PC-9 (cell line): ENCODE measurements around the gene XPA. TPM values are rescaled to one million over a fixed set of nuclear protein-coding genes. Genes with fewer than 3 reads are reported as not detected.

Experiments
- BruUV-seq: library from RNA; stranded (reverse); fragments of 400-500 nt; replicated peaks from 2 replicates; lab custom pipeline; 2021; lab: Mats Ljungman, UMichigan
- CTCF ChIA-PET: fragments of 300-600 bp; sonication (Branson Sonifier 250); formaldehyde crosslinking; loops from one replicate; lab custom pipeline; 2022; ENCODE audit warnings: antibody characterized with exemption; lab: Charles Lee
- POLR2A ChIA-PET: fragments of 300-600 bp; sonication (Branson Sonifier 250); formaldehyde crosslinking; loops from one replicate; lab custom pipeline; 2022; ENCODE audit warnings: antibody characterized with exemption; ENCODE audit not compliant: unreplicated experiment; lab: Charles Lee
- DNase-seq, 2 experiments: peaks; one replicate each; pipeline versions ENCODE4 v3.0.0 to v3.0.0-alpha.2; 2015 to 2022; ENCODE audit warnings: mixed read lengths in 1 of 2
- H2AFZ ChIP-seq: fragments of 200-600 bp; sonication (generic); 2 replicates; pipeline ENCODE4 v1.8.1; 2017; ENCODE audit warnings: antibody characterized with exemption
- H3F3A ChIP-seq: fragments of 200-600 bp; sonication (generic); 2 replicates; pipeline ENCODE4 v1.8.1; 2017; ENCODE audit warnings: antibody characterized with exemption, mild to moderate bottlenecking, low read depth; ENCODE audit not compliant: insufficient read depth
- H3K27ac ChIP-seq: fragments of 200-600 bp; sonication (generic); 2 replicates; pipeline ENCODE4 v1.6.1; 2016; ENCODE audit warnings: mixed run types
- H3K27me3 ChIP-seq: fragments of 200-600 bp; sonication (generic); 2 replicates; pipeline ENCODE4 v1.6.1; 2016; ENCODE audit warnings: low read depth, mixed run types; ENCODE audit not compliant: insufficient read depth
- H3K36me3 ChIP-seq: fragments of 200-600 bp; sonication (generic); 2 replicates; pipeline ENCODE4 v1.6.1; 2016; ENCODE audit warnings: low read depth, mixed run types
- H3K4me1 ChIP-seq: fragments of 200-600 bp; sonication (generic); replicated peaks from 2 replicates; pipeline ENCODE4 v1.6.1; 2016; ENCODE audit warnings: mixed run types; ENCODE audit not compliant: insufficient read depth
- H3K4me2 ChIP-seq: fragments of 200-600 bp; sonication (generic); 2 replicates; pipeline ENCODE4 v1.6.1; 2017; ENCODE audit warnings: mixed run types
- H3K4me3 ChIP-seq: fragments of 200-600 bp; sonication (generic); 2 replicates; pipeline ENCODE4 v1.6.1; 2016; ENCODE audit warnings: mixed run types
- H3K79me2 ChIP-seq: fragments of 200-600 bp; sonication (generic); 2 replicates; pipeline ENCODE4 v1.6.1; 2017; ENCODE audit warnings: low read depth, mixed run types
- H3K9me2 ChIP-seq: fragments of 200-600 bp; sonication (generic); 2 replicates; pipeline ENCODE4 v1.8.1; 2017; ENCODE audit warnings: mild to moderate bottlenecking; ENCODE audit not compliant: insufficient read depth
- H3K9me3 ChIP-seq: fragments of 200-600 bp; sonication (generic); 2 replicates; pipeline ENCODE4 v1.8.1; 2016; ENCODE audit warnings: low read depth; ENCODE audit not compliant: insufficient read depth
- H4K20me1 ChIP-seq: fragments of 200-600 bp; sonication (generic); 2 replicates; pipeline ENCODE4 v1.8.1; 2017; ENCODE audit not compliant: insufficient read depth
- EZH2 ChIP-seq: fragments of 200-600 bp; sonication (generic); IDR thresholded peaks from 2 replicates; pipeline ENCODE4 v1.8.0; 2017; ENCODE audit warnings: antibody characterized with exemption, low read depth
- intact Hi-C: fragments of 100-400 bp; cut with micrococcal nuclease; formaldehyde crosslinking; loops from one replicate; pipeline ENCODE4 v1.10.0; 2022; ENCODE audit not compliant: unreplicated experiment
- total RNA-seq: library from RNA; stranded (reverse); gene quantifications from 2 replicates; pipeline ENCODE4 v1.2.3, GENCODE V29; 2021
- TF ChIP-seq, protein P1 (sequence below): fragments of 200-600 bp; sonication (generic); conservative IDR thresholded peaks from 2 replicates; pipeline ENCODE4 v1.6.1; 2017; ENCODE audit warnings: mixed run types, antibody characterized with exemption, mild to moderate bottlenecking, moderate library complexity

Gene XPA
- total RNA-seq, 1 experiment from 2014 or later, result 17.4 TPM

DNA sequence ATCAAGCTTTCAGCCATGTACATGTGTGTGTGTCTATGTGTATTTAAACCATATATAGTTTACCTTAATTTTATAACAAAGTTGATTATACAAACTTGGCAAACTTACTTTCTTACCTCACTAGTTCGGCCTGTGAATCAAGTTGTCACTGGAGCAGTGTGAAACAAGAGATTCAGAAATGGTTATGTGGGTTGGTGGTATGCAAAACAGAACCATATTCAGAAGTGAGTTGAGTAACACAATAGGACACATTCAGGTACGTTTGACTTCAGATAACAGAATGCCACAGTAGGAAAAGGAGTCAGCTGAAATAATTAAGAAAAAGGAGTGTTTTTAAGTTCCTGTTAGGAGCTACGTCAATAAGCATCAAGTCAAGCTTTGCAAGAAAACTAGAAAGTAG is 21.5 kb downstream of the XPA start:
- POLR2A ChIA-PET, result no interaction called here
- no peaks in the 10 kb centered on the region for H3K9me2 ChIP-seq
- intact Hi-C loops, result loop anchor here (10.0 kb wide), 1 partner anchor 339 kb away; no protein-coding TSS in a partner anchor

DNA sequence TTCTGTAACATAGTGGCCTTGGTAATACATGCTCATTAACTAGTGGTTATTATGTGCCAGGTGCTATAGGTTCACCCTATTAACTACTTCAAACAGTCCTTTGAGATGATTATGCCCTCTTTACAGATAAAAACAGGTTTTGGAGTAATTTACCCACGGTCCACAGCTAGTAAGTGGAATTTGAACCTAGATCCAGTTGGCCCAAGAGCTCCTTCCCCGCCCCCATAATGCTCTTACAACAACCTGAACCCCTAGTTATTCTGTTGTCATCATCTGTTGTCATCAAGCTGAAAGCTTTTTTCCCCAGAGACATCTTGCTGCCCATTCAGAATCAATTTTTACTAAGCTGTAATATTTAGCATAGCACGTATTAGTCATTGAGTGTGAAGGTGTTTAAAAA is 23.2 kb downstream of the XPA start:
- H3K36me3 ChIP-seq, result peaks cover 52% of the 10 kb centered on the region
- ChIA-PET CTCF (no interaction called here), POLR2A (no interaction called here)
- no TSS peak for BruUV-seq
- peaks cover 13% of the 10 kb centered on the region; the same call in 1 of the 2 replicates for H3F3A ChIP-seq
- H3K79me2 ChIP-seq, result no peaks in the 10 kb centered on the region; the same call in 1 of the 2 replicates
- no peak overlapping the region for H3K27ac ChIP-seq
- H4K20me1 ChIP-seq, result peaks cover 7% of the 10 kb centered on the region; the same call in 1 of the 2 replicates
- no peak overlapping the region for H3K4me2 ChIP-seq
- H2AFZ ChIP-seq, result no peak overlapping the region
- intact Hi-C loops, result loop anchor here (10.0 kb wide), 1 partner anchor 341 kb away; no protein-coding TSS in a partner anchor
- H3K27me3 ChIP-seq, result no peaks in the 10 kb centered on the region
- H3K4me1 ChIP-seq, result no peaks in the 10 kb centered on the region
- H3K4me3 ChIP-seq, result no peak overlapping the region
- DNase-seq, result no peak
- no peaks in the 10 kb centered on the region for H3K9me2 ChIP-seq
- H3K9me3 ChIP-seq, result no peaks in the 10 kb centered on the region
- TF ChIP-seq, protein P1, sequence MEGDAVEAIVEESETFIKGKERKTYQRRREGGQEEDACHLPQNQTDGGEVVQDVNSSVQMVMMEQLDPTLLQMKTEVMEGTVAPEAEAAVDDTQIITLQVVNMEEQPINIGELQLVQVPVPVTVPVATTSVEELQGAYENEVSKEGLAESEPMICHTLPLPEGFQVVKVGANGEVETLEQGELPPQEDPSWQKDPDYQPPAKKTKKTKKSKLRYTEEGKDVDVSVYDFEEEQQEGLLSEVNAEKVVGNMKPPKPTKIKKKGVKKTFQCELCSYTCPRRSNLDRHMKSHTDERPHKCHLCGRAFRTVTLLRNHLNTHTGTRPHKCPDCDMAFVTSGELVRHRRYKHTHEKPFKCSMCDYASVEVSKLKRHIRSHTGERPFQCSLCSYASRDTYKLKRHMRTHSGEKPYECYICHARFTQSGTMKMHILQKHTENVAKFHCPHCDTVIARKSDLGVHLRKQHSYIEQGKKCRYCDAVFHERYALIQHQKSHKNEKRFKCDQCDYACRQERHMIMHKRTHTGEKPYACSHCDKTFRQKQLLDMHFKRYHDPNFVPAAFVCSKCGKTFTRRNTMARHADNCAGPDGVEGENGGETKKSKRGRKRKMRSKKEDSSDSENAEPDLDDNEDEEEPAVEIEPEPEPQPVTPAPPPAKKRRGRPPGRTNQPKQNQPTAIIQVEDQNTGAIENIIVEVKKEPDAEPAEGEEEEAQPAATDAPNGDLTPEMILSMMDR, result no peak
- TF ChIP-seq EZH2, result no peak

More for the DNA sequence above, 21.5 kb downstream of the XPA start:
- no TSS peak for BruUV-seq
- no peak overlapping the region for H2AFZ ChIP-seq
- H3K4me3 ChIP-seq, result no peak overlapping the region
- H3K4me2 ChIP-seq, result no peak overlapping the region
- no peaks in the 10 kb centered on the region; the same call in 1 of the 2 replicates for H3K79me2 ChIP-seq
- peaks cover 49% of the 10 kb centered on the region for H3K36me3 ChIP-seq
- peaks cover 7% of the 10 kb centered on the region; the same call in 1 of the 2 replicates for H4K20me1 ChIP-seq
- CTCF ChIA-PET, result no interaction called here
- H3K27me3 ChIP-seq, result no peaks in the 10 kb centered on the region
- peaks cover 13% of the 10 kb centered on the region; the same call in 1 of the 2 replicates for H3F3A ChIP-seq
- TF ChIP-seq, protein P1, result no peak
- no peak for TF ChIP-seq EZH2
- H3K27ac ChIP-seq, result no peak overlapping the region
- H3K4me1 ChIP-seq, result no peaks in the 10 kb centered on the region
- no peaks in the 10 kb centered on the region for H3K9me3 ChIP-seq
- DNase-seq, result no peak

DNA sequence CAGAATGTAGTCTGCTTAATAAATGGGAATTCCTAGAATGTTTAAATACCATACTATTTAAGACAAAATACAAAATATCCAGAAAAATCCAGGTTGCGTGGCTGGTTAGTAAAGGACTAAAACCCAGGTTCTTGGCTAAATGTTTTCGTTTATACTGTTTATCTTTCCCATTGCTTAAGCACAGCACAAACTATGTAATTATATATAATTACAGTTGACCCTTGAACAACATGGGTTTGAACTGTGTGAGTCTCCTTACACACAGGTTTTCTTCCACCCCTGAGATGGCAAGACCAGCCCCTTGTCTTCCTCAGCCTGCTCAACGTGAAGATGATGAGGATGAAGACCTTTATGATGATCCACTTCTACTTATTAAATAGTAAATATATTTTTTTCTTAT is 24.7 kb downstream of the XPA start:
- no peaks in the 10 kb centered on the region for H3K9me2 ChIP-seq
- H2AFZ ChIP-seq, result no peak overlapping the region
- H3K79me2 ChIP-seq, result no peaks in the 10 kb centered on the region
- ChIA-PET POLR2A (interaction anchor here (0.7 kb wide), 1 partner anchor 408 kb away, joined by 4 read pairs; no protein-coding TSS in a partner anchor), CTCF (no interaction called here)
- no peaks in the 10 kb centered on the region for H3K4me1 ChIP-seq
- no peaks in the 10 kb centered on the region for H3K27me3 ChIP-seq
- H3K27ac ChIP-seq, result no peak overlapping the region
- H3F3A ChIP-seq, result peaks cover 13% of the 10 kb centered on the region; the same call in 1 of the 2 replicates
- peaks cover 7% of the 10 kb centered on the region; the same call in 1 of the 2 replicates for H4K20me1 ChIP-seq
- TF ChIP-seq, protein P1, result no peak
- no peak for TF ChIP-seq EZH2
- intact Hi-C loops, result loop anchor here (10.0 kb wide), 1 partner anchor 342 kb away; no protein-coding TSS in a partner anchor
- peaks cover 50% of the 10 kb centered on the region for H3K36me3 ChIP-seq
- H3K4me2 ChIP-seq, result no peak overlapping the region
- no peaks in the 10 kb centered on the region for H3K9me3 ChIP-seq
- H3K4me3 ChIP-seq, result no peak overlapping the region
- no peak for DNase-seq
- BruUV-seq, result no TSS peak
